ENCODE results near the gene CCDC85A.

- TF ChIP-seq FOXM1 (IDR thresholded peaks at IDR 0.05; ENCODE audit: borderline replicate concordance, low read depth) (no peak), TAF1 (IDR thresholded peaks at IDR 0.05; ENCODE audit: low read depth) (no peak), EP300 (IDR thresholded peaks at IDR 0.05; ENCODE audit: borderline replicate concordance) (no peak)
These were observed 13.3 kb upstream of the CCDC85A start for GRCh38 chr2:56170504-56170903.

Measured in Ishikawa (cell line).